DOHH2 (cell line): ENCODE measurements around the gene APOC3.

Experiments
- EZH2phosphoT487 ChIP-seq: fragments of 200-600 bp; sonication (generic); IDR thresholded peaks from 2 replicates; pipeline ENCODE4 v1.6.1; 2017; ENCODE audit warnings: borderline replicate concordance, mild to moderate bottlenecking, antibody characterized with exemption, low read length, moderate library complexity, mixed read lengths
- TF ChIP-seq, protein P1 (sequence below): fragments of 200-600 bp; sonication (generic); IDR thresholded peaks from one replicate; pipeline ENCODE4 v1.5.1; 2014; ENCODE audit warnings: antibody characterized with exemption, mild to moderate bottlenecking, low read depth, low read length; ENCODE audit not compliant: poor library complexity, severe bottlenecking

DNA sequence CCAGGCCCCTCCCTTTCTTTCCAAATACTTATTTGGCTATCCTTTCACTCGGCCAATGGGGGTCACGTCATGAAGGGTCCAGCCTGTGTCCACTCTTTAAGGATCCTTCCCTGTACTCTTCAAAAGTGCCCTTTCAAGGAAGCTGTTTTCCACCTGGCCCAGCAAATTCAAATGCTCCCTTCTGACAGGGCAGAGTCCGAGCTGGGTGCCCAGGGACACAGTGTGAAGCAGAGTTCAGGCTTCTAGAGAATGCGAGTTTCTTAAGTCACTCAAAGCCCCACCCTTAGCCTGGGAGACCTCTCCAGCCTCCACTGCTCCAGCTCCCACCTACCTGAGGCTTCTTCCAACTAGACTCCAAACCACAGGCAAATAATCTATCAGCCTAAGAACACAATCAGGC, 13.2 kb downstream of the APOC3 start:
- TF ChIP-seq, protein P1, sequence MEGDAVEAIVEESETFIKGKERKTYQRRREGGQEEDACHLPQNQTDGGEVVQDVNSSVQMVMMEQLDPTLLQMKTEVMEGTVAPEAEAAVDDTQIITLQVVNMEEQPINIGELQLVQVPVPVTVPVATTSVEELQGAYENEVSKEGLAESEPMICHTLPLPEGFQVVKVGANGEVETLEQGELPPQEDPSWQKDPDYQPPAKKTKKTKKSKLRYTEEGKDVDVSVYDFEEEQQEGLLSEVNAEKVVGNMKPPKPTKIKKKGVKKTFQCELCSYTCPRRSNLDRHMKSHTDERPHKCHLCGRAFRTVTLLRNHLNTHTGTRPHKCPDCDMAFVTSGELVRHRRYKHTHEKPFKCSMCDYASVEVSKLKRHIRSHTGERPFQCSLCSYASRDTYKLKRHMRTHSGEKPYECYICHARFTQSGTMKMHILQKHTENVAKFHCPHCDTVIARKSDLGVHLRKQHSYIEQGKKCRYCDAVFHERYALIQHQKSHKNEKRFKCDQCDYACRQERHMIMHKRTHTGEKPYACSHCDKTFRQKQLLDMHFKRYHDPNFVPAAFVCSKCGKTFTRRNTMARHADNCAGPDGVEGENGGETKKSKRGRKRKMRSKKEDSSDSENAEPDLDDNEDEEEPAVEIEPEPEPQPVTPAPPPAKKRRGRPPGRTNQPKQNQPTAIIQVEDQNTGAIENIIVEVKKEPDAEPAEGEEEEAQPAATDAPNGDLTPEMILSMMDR: no peak
- no peak for TF ChIP-seq EZH2phosphoT487
